K562 (cell line): Measurements from ENCODE around the gene CALHM3. TPM values are rescaled to one million over a fixed set of nuclear protein-coding genes. Genes with fewer than 3 reads are reported as not detected.
A peak's percentile ranks its signal among the peaks of the same experiment; 100 is the strongest.

Experiments used
- ATAC-seq: fragments of 200-7000 bp; cut with Tn5 transposase; 3 replicates; pipeline ENCODE4 v1.9.1; 2020; ENCODE audit warnings: moderate library complexity
- BruUV-seq: library from RNA; stranded (reverse); fragments of 400-500 nt; replicated peaks from 2 replicates; lab custom pipeline; 2021; lab: Mats Ljungman, UMichigan
- CTCF ChIA-PET: fragments of 300-600 bp; formaldehyde crosslinking; extraction: SDS; loops from one replicate; lab custom pipeline; 2021; ENCODE audit warnings: low intra/inter-chr PET ratio; lab: Yijun Ruan, JAX
- POLR2A ChIA-PET: fragments of 300-600, 350-650 bp; sonication (Branson Sonifier 250); formaldehyde crosslinking; extraction: SDS; loops from one replicate; lab custom pipeline; 2021; ENCODE audit warnings: antibody characterized with exemption, inconsistent platforms; lab: Yijun Ruan, JAX
- DNase-seq, 4 experiments: peaks; one replicate each; pipeline versions ENCODE4 v3.0.0 to v3.0.0-alpha.2; 2011 to 2018; ENCODE audit warnings: low spot score in 3 of 4, mixed read lengths in 3 of 4; ENCODE audit errors: extremely low read depth in 1 of 4
- FAIRE-seq: peaks from 2 replicates; lab custom pipeline; 2011; peaks lifted over from hg19 to GRCh38; lab: Jason Lieb, UNC
- H2AFZ ChIP-seq: 2 replicates; pipeline ENCODE4 v1.6.0; 2011; ENCODE audit warnings: low read depth, low read length, control low read depth, inconsistent platforms
- H3K27ac ChIP-seq: fragments of 200-600 bp; 3 replicates; pipeline ENCODE4 v1.8.0; 2011; ENCODE audit warnings: low read depth, mild to moderate bottlenecking, control low read depth, inconsistent platforms, low read length, moderate library complexity, mixed read lengths; ENCODE audit errors: extremely low read depth
- H3K27me3 ChIP-seq, 2 experiments: fragments of 300-600 bp in 1 of 2; 2 replicates in 1 of 2; 3 replicates in 1 of 2; pipeline versions ENCODE4 v1.6.0 to v1.8.0; 2011; ENCODE audit warnings: inconsistent platforms in 2 of 2, low read length in 2 of 2, mild to moderate bottlenecking in 1 of 2, mixed read lengths in 1 of 2, moderate library complexity in 1 of 2; ENCODE audit not compliant: control insufficient read depth in 2 of 2, insufficient read depth in 2 of 2
- H3K36me3 ChIP-seq: fragments of 300-600 bp; 3 replicates; pipeline ENCODE4 v1.8.0; 2011; ENCODE audit warnings: mild to moderate bottlenecking, low read length, inconsistent platforms; ENCODE audit not compliant: control insufficient read depth, insufficient read depth
- H3K4me1 ChIP-seq, 2 experiments: fragments of 200-600 bp in 1 of 2; replicated peaks in 1 of 2; 2 replicates in 1 of 2; 3 replicates in 1 of 2; pipeline versions ENCODE4 v1.5.1 to v1.8.0; 2011; ENCODE audit warnings: inconsistent platforms in 2 of 2, low read length in 2 of 2, mild to moderate bottlenecking in 1 of 2, mixed read lengths in 1 of 2, moderate library complexity in 1 of 2; ENCODE audit not compliant: control insufficient read depth in 2 of 2, insufficient read depth in 2 of 2
- H3K4me2 ChIP-seq: 2 replicates; pipeline ENCODE4 v1.6.1; 2011; ENCODE audit warnings: low read length, control low read depth, inconsistent platforms, mixed read lengths; ENCODE audit not compliant: insufficient read depth
- H3K4me3 ChIP-seq: fragments of 200-600 bp; sonication (generic), shearing (Covaris generic); 2 replicates; pipeline ENCODE4 v1.5.1; 2016; ENCODE audit warnings: control low read depth, inconsistent platforms
- H3K79me2 ChIP-seq: fragments of 200-600 bp; 3 replicates; pipeline ENCODE4 v1.8.0; 2011; ENCODE audit warnings: low read length, inconsistent platforms; ENCODE audit not compliant: control insufficient read depth, insufficient read depth
- H3K9ac ChIP-seq, 2 experiments: 2 replicates each; pipeline versions ENCODE4 v1.6.0 to v1.6.1; 2011; ENCODE audit warnings: low read depth in 2 of 2, low read length in 2 of 2, control low read depth in 1 of 2, inconsistent platforms in 1 of 2, mild to moderate bottlenecking in 1 of 2, mixed read lengths in 1 of 2; ENCODE audit not compliant: insufficient read depth in 1 of 2
- H3K9me1 ChIP-seq: one replicate; pipeline ENCODE4 v1.6.0; 2011; ENCODE audit warnings: inconsistent platforms, mild to moderate bottlenecking, low read length, moderate library complexity; ENCODE audit not compliant: control insufficient read depth, insufficient read depth
- H3K9me3 ChIP-seq: replicated peaks from 2 replicates; pipeline ENCODE4 v1.5.1; 2011; ENCODE audit warnings: low read depth, low read length, inconsistent platforms; ENCODE audit not compliant: control insufficient read depth, insufficient read depth
- H4K20me1 ChIP-seq: replicated peaks from 2 replicates; pipeline ENCODE4 v1.6.1; 2011; ENCODE audit warnings: low read length, inconsistent platforms, mixed read lengths; ENCODE audit not compliant: control insufficient read depth, insufficient read depth
- ARNT ChIP-seq, 2 experiments: fragments of 450-650 bp; IDR thresholded peaks; 2 replicates each; pipeline ENCODE4 v1.6.1; 2016; ENCODE audit warnings: mild to moderate bottlenecking in 1 of 2
- ATF3 ChIP-seq, 2 experiments: fragments of 450-650 bp in 1 of 2; sonication (generic) in 1 of 2; formaldehyde crosslinking in 1 of 2; IDR thresholded peaks in 1 of 2; conservative IDR thresholded peaks in 1 of 2; 2 replicates each; pipeline versions ENCODE4 v1.6.1 to v1.8.1; 2016 to 2023; ENCODE audit warnings: mild to moderate bottlenecking in 2 of 2, moderate library complexity in 2 of 2, inconsistent platforms in 1 of 2, missing genetic modification reagents in 1 of 2
- HEY1 ChIP-seq: fragments of 250-450 bp; sonication (Bioruptor Pico); IDR thresholded peaks from 2 replicates; pipeline ENCODE4 v1.5.0; 2020; ENCODE audit warnings: mild to moderate bottlenecking, moderate library complexity, borderline replicate concordance
- ZNF449 ChIP-seq: fragments of 250-450 bp; sonication (Bioruptor Pico); IDR thresholded peaks from 2 replicates; pipeline ENCODE4 v1.8.0; 2022; ENCODE audit warnings: moderate library complexity, mild to moderate bottlenecking, inconsistent platforms
- ZNF57 ChIP-seq: fragments of 450-650 bp; formaldehyde crosslinking; IDR thresholded peaks from 2 replicates; pipeline ENCODE4 v1.4.0; 2020; ENCODE audit warnings: mild to moderate bottlenecking, moderate library complexity
- ZNF583 ChIP-seq: fragments of 250-450 bp; sonication (Bioruptor Pico); IDR thresholded peaks from 2 replicates; pipeline ENCODE4 v1.4.0; 2020
- WGBS: fragments of 100-300 bp; shearing (Covaris generic); methylation state at CpG from one replicate; pipeline ENCODE4 v1.1.6; 2016; ENCODE audit warnings: low coverage, mixed read lengths; ENCODE audit not compliant: insufficient coverage; ENCODE audit errors: missing lambda C conversion rate; 5-methylcytosine and 5-hydroxymethylcytosine counted together
- in situ Hi-C: fragments of 300-500 bp; cut with MboI; formaldehyde crosslinking; loops from 4 replicates; pipeline ENCODE4 v1.15.0; 2018; ENCODE audit warnings: inconsistent platforms, mixed read lengths
- intact Hi-C: fragments of 100-400 bp; cut with micrococcal nuclease; formaldehyde crosslinking; loops from 2 replicates; pipeline ENCODE4 v1.14.2; 2022
- polyA plus RNA-seq, 8 experiments: library from polyadenylated mRNA; depleted of rRNA in 4 of 8; stranded (reverse) in 5 of 8; unstranded in 3 of 8; fragments of >200 nt; fragmentation: Nextera tagmentation in 2 of 8; fragmentation: Illumina TruSeq in 1 of 8; extraction: Ambion mirVana in 2 of 8; extraction: Trizol in 1 of 8; gene quantifications; 2 replicates each; pipeline versions ENCODE4 v1.2.1 to v1.2.3, GENCODE V29; 2011 to 2014; ENCODE audit warnings: inconsistent platforms in 1 of 8, missing spikeins in 1 of 8
- total RNA-seq, 7 experiments: library from RNA; depleted of rRNA in 6 of 7; stranded (reverse); fragments of >200 nt in 6 of 7; fragmentation: Illumina TruSeq in 2 of 7; extraction: Trizol in 2 of 7; gene quantifications; 2 replicates each; pipeline versions ENCODE4 v1.2.1 to v1.2.3, GENCODE V29; 2011 to 2021; ENCODE audit warnings: low replicate concordance in 1 of 7

Gene CALHM3
- total and polyA plus RNA-seq, 9 of the 15 experiments (the other 6 are each of a cell fraction or from before 2014, with no cell fraction given) = not detected

GRCh38 chr10:103458720-103459119 lies 20.3 kb downstream of the CALHM3 start, which contains the start of gene CALHM1:
CALHM1 (minus strand) TSS chr10:103458900; CDS start chr10:103458751, 149 bp downstream.
- H3K79me2 ChIP-seq = no peaks in the 10 kb centered on the region
- TF ChIP-seq ZNF449 (CRISPR knock-in tag) = no peak
- TF ChIP-seq ZNF57 (CRISPR knock-in tag) = no peak
- no peak for TF ChIP-seq HEY1
- no peak for TF ChIP-seq ATF3 (IDR thresholded peaks at IDR 0.05)
- no peak for TF ChIP-seq ATF3 (CRISPR knock-in tag; conservative IDR thresholded peaks at IDR 0.05)
- no peak for TF ChIP-seq ZNF583 (CRISPR knock-in tag)
- no peak for TF ChIP-seq ARNT (IDR thresholded peaks at IDR 0.05)
- BruUV-seq = no TSS peak
- no peaks in the 10 kb centered on the region for H3K9me1 ChIP-seq
- H3K9ac ChIP-seq = no peak within 1 kb of the TSS
- ChIA-PET POLR2A (no interaction called here), CTCF (no interaction called here)
- no peak within 1 kb of the TSS for H3K4me2 ChIP-seq
- H3K9me3 ChIP-seq = no peaks in the 10 kb centered on the region
- peaks cover 0 to 6% of the 10 kb centered on the region in 2 experiments; a peak in 2 of 5 replicates for H3K4me1 ChIP-seq
- intact Hi-C loops = no loop called here
- FAIRE-seq (no peak), DNase-seq (peak; percentile 27 to 51 (median 46)), ATAC-seq (peak; percentile 65)
- no peak within 1 kb of the TSS for H3K4me3 ChIP-seq
- H3K27ac ChIP-seq = no peak within 1 kb of the TSS
- no peaks in the 10 kb centered on the region; a peak in 2 of 5 replicates for H3K27me3 ChIP-seq
- H3K36me3 ChIP-seq = no peaks in the 10 kb centered on the region
- no CpG with 5 or more reads among the region's 9 CpGs for WGBS
- H4K20me1 ChIP-seq = no peaks in the 10 kb centered on the region; the same call in 1 of the 2 replicates
- no peak within 1 kb of the TSS for H2AFZ ChIP-seq
- in situ Hi-C loops = no loop called here
